GM12864 (cell line): ENCODE measurements around the gene SBK1.

Experiments
- DNase-seq: peaks from one replicate; pipeline ENCODE4 v3.0.0-alpha.2; 2011; ENCODE audit warnings: low read depth
- H3K4me3 ChIP-seq: 2 replicates; pipeline ENCODE4 v1.5.1; 2011; ENCODE audit warnings: mild to moderate bottlenecking, low read depth, low read length, control low read depth
- CTCF ChIP-seq: IDR thresholded peaks from 2 replicates; pipeline ENCODE4 v1.5.1; 2011; ENCODE audit warnings: low read depth, mild to moderate bottlenecking, moderate library complexity, low read length, control low read depth, inconsistent platforms; ENCODE audit errors: missing control alignments

The SBK1 gene

GRCh38 chr16:28259091-28259780 is 33.1 kb upstream of the SBK1 start:
- no peak for DNase-seq
- no peak overlapping the region for H3K4me3 ChIP-seq
- no peak for TF ChIP-seq CTCF

- DNase-seq: no peak
- no peak for TF ChIP-seq CTCF
- H3K4me3 ChIP-seq: no peak overlapping the region
Measured at GRCh38 chr16:28259781-28260150, 32.6 kb upstream of the SBK1 start.

GRCh38 chr16:28260193-28260592 is 32.1 kb upstream of the SBK1 start:
- no peak overlapping the region for H3K4me3 ChIP-seq
- DNase-seq: no peak
- TF ChIP-seq CTCF: no peak

- no peak overlapping the region for H3K4me3 ChIP-seq
- DNase-seq: no peak
- no peak for TF ChIP-seq CTCF
Measured at GRCh38 chr16:28261942-28262341, 30.4 kb upstream of the SBK1 start.

- no peak for DNase-seq
- H3K4me3 ChIP-seq: no peak overlapping the region
- no peak for TF ChIP-seq CTCF
Measured at GRCh38 chr16:28263305-28263704, 29.0 kb upstream of the SBK1 start.

- DNase-seq: no peak
- no peak overlapping the region for H3K4me3 ChIP-seq
- no peak for TF ChIP-seq CTCF
Measured at GRCh38 chr16:28264656-28265055, 27.7 kb upstream of the SBK1 start.

- no peak for DNase-seq
- no peak for TF ChIP-seq CTCF
- no peak overlapping the region for H3K4me3 ChIP-seq
Measured at GRCh38 chr16:28265822-28266221, 26.5 kb upstream of the SBK1 start.
